Prostate gland (tissue), 2 donors: ENCODE data around the gene TPPP2.

Source experiments
- POLR2A ChIP-seq: fragments of 450-650 bp; IDR thresholded peaks from one replicate; pipeline ENCODE4 v1.6.1; 2016; ENCODE audit warnings: antibody characterized with exemption, mild to moderate bottlenecking
- POLR2AphosphoS5 ChIP-seq: sonication (generic); formaldehyde crosslinking; IDR thresholded peaks from one replicate; pipeline ENCODE4 v1.6.1; 2017; ENCODE audit warnings: antibody characterized with exemption
- TF ChIP-seq, protein P1 (sequence below), 4 experiments: fragments of 200-600 bp in 2 of 4; fragments of 450-650 bp in 2 of 4; sonication (generic) in 2 of 4; IDR thresholded peaks; 1 replicate in 3 of 4; 2 replicates in 1 of 4; pipeline ENCODE4 v1.5.1; 2016 to 2019; ENCODE audit warnings: antibody characterized with exemption in 4 of 4, mild to moderate bottlenecking in 2 of 4, moderate library complexity in 2 of 4

- TF ChIP-seq, protein P1, sequence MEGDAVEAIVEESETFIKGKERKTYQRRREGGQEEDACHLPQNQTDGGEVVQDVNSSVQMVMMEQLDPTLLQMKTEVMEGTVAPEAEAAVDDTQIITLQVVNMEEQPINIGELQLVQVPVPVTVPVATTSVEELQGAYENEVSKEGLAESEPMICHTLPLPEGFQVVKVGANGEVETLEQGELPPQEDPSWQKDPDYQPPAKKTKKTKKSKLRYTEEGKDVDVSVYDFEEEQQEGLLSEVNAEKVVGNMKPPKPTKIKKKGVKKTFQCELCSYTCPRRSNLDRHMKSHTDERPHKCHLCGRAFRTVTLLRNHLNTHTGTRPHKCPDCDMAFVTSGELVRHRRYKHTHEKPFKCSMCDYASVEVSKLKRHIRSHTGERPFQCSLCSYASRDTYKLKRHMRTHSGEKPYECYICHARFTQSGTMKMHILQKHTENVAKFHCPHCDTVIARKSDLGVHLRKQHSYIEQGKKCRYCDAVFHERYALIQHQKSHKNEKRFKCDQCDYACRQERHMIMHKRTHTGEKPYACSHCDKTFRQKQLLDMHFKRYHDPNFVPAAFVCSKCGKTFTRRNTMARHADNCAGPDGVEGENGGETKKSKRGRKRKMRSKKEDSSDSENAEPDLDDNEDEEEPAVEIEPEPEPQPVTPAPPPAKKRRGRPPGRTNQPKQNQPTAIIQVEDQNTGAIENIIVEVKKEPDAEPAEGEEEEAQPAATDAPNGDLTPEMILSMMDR (IDR thresholded peaks at IDR 0.05): no peak
- TF ChIP-seq POLR2AphosphoS5: no peak
- no peak for TF ChIP-seq POLR2A
These were observed 6.8 kb upstream of the TPPP2 start for GRCh38 chr14:21023174-21023573.
